Right renal pelvis (tissue), 4 donors: ENCODE results near the gene ACTA1. TPM values are rescaled to one million over a fixed set of nuclear protein-coding genes. Genes with fewer than 3 reads are reported as not detected.
"Not testable (repeated sequence)": the region's sequence is repeated elsewhere in the genome, so short reads cannot be mapped to it uniquely, and the experiment has no call there.

Experiments used
- DNase-seq, 4 donors: peaks; one replicate each; pipeline ENCODE4 v3.0.0-alpha.2; 2013; ENCODE audit warnings: low read depth in 4 of 4, low spot score in 3 of 4, missing footprints in 1 of 4
- polyA plus RNA-seq, 4 donors: library from polyadenylated mRNA; unstranded; fragments of 120-200 nt; gene quantifications; one replicate each; pipeline ENCODE4 v1.2.1, GENCODE V29; 2013; ENCODE audit not compliant: insufficient read length in 4 of 4

The ACTA1 gene
- polyA plus RNA-seq, 4 donors = 0.77 to 1.5 (median 1.1) TPM

DNA sequence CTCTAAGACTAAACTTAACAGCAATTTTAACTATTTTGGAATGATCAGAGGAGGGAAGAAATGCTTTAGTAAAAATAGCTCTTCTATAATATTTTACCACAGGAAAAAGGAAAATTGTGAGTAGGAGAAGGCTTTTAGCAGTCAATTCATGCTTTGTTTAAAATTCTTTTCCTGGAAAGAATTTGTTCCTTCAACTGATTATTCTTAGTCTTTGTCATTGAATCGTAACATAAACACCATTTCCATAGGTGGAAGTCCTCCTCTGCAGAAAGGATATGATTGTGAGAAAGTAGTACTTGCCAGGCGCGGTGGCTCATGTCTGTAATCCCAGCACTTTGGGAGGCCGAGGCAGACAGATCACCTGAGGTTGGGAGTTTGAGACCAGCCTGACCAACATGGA, 11.9 kb upstream of the ACTA1 start:
- DNase-seq = no peak

GRCh38 chr1:229440851-229441537, 7.1 kb upstream of the ACTA1 start:
- no peak for DNase-seq

- no peak for DNase-seq
These were observed 4.1 kb upstream of the ACTA1 start for GRCh38 chr1:229438021-229438420.

DNA sequence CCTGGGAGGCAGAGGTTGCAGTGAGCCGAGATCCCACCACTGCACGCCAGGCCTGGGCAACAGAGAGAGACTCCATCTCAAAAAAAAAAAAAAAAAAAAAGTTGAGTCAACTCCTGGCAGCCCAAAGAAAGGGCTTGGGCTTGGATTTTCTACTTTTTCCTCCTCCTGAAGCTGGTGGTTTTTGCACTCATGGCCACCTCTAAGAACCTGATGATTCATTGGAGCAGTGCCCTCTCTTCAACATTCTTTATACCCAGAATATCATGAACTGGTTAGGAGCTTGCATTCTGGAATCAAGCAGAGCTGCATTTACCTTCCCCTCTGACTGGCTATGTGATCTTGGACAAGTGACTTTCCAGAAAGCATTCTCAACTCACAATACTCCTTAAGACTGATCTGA, 3.5 kb upstream of the ACTA1 start:
- DNase-seq = no peak

GRCh38 chr1:229436201-229436600, 2.3 kb upstream of the ACTA1 start:
- DNase-seq = no peak

DNA sequence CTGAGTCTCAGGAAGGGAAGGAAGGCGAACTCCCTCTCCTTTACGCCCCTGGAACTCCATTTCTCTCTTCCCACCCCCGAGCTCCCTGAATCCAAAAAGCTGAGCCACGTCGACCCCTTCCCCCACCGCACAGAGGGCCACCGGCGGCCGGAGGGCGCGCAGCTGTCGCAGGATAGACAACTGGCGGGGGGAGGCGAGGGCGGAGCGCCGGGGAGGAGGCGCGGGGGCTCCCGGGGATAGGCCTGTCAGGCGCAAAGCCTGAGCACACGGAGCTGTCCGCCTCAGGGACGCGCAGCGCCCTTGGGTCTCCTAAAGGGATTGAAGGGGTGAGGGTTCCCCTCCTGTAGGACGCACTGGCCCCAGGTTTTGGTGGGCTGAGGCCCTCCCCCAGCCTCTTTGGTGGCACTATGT, 752 bp upstream of the ACTA1 start:
- DNase-seq = no peak

- DNase-seq = no peak
These were observed 410 bp downstream of the ACTA1 start for GRCh38 chr1:229433364-229434004.

GRCh38 chr1:229432905-229433304, 989 bp downstream of the ACTA1 start:
- DNase-seq = no peak

GRCh38 chr1:229432116-229432461, 1.8 kb downstream of the ACTA1 start:
- DNase-seq = no peak

- DNase-seq = no peak
These were observed 2.4 kb downstream of the ACTA1 start for GRCh38 chr1:229431284-229432115.

- peak; percentile 53 to 61 (median 58) for DNase-seq
These were observed 3.1 kb downstream of the ACTA1 start for GRCh38 chr1:229430761-229431283.

DNA sequence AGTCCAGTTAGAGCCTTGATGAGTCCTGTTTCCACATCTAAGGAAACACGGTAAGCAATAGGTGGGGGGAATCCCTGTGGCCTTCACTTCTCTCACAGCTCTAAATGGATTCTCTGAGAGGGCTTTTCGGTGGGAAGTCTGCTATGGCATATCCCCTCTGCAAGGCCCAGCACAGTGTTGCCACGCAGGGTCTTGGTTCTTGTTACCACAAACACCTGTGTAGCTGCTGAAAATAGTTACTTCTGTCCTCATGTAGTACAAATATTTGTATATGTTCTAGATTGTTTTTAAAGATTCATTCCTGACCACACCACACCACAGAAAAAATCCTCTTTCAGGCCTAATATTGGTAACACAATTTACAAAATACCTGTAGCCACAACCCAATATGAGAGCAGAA, 5.6 kb downstream of the ACTA1 start:
- no peak for DNase-seq

DNA sequence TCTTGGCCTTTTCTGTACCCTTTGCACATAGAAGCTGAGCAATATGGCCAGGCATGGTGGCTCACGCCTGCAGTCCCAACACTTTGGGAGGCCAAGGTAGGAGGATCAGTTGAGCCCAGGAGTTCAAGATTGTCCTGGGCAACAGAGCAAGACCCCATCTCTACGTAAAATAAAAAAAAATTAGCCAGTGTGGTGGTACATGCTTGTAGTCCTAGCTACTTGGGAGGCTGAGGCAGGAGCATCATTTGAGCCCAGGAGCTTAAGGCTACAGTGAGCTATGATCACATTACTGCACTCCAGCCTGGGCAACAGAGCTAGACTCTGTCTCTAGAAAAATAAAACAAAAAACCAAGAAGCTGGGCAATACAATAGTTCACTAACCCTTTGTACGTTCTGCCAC, 6.3 kb downstream of the ACTA1 start:
- DNase-seq = no peak

GRCh38 chr1:229425564-229426159, 8.2 kb downstream of the ACTA1 start:
- no peak for DNase-seq

DNA sequence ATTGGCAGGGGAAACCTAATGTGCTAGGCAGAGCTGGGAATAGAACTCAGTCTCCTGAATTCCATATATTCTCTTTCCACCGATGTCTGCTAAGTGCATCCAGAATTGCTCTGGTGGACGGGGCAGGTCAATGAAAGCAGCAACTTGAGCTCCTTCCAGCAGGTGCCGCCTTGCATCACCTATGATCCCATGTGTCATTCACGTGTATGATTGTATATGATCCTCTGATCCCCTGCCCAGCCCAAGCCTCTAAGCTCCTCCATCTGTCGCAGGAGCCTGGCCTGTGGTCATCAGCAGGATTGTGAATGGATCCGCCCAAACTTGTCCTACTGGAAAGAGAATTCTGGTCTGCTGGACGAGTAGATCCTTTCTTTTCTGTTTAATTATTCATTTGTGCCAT, 13.1 kb downstream of the ACTA1 start:
- no peak for DNase-seq

- DNase-seq = no peak
These were observed 13.7 kb downstream of the ACTA1 start for GRCh38 chr1:229420224-229420623.

DNA sequence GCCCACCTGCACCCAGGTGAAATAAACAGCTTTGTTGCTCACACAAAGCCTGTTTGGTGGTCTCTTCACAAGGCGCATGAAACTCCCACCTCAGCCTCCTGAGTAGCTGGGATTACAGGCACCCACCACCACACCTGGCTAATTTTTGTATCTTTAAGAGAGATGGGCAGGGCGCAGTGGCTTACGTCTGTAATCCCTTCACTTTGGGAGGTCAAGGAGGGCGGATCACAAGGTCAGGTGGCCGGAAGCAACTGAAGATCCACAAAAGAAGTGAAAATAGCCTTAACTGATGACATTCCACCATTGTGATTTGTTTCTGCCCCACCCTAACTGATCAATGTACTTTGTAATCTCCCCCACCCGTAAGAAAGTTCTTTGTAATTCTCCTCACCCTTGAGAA, 15.3 kb downstream of the ACTA1 start:
- not testable (repeated sequence) for DNase-seq

GRCh38 chr1:229412810-229413209, 21.1 kb downstream of the ACTA1 start:
- DNase-seq = not testable (repeated sequence)

DNA sequence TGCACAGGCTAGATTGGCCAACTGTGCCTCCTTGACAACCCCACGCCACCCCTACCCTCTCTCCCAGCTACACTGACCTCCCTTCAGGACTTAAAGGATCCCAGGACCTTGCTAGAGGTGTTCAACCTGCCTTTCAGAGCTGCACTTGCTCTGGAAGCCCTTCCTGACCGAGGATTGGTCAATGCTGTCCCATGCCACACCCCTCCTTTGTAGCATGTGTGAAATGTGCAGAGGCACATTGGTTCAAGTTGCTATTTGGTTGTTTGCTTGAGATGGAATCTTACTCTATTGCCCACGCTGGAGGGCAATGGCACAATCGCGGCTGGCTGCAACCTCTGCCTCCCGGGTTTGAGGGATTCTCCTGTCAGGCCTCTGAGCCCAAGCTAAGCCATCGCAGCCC, 21.8 kb downstream of the ACTA1 start:
- DNase-seq = no peak

DNA sequence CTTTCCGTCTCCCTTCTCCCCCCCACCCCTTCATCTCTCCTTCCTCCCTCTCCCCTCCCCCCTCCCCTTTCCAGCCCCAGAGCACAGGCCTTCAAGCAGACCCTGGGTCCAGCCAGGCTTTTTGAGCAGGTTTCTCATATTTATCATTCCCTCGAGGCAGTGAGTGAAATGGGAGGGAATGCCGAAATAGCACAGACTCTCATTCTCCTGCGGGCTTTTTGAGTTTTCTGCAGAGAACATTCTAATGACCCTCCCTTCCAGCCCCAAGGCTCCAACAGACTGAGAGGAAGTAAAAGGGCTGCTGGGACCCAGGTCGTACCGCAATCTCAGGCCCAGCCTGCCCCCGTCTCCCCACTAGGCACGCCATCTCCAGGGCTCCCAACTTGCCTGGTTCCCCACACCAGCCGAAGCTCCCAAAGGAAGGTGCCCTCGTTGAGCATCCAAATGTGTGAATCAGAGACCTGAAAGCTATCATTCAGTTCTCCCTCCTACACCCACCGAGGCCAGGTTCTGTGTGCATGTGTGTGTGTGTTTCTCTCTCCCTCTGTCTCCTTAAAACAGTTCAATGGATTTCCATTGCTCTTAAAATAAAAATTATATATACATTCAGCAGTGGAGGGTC, 22.3 kb downstream of the ACTA1 start:
- DNase-seq = no peak
